DMS 273 treated with DMSO at 0.1 percent for 48 hours (cell line): Measurements from ENCODE around the gene MAGOHB.
A peak's percentile ranks its signal among the peaks of the same experiment; 100 is the strongest.
"Not testable (repeated sequence)": the region's sequence is repeated elsewhere in the genome, so short reads cannot be mapped to it uniquely, and the experiment has no call there.

Source experiments
- DNase-seq: peaks from one replicate; lab custom pipeline; 2025; lab: John Stamatoyannopoulos, UW

MAGOHB gene

DNA sequence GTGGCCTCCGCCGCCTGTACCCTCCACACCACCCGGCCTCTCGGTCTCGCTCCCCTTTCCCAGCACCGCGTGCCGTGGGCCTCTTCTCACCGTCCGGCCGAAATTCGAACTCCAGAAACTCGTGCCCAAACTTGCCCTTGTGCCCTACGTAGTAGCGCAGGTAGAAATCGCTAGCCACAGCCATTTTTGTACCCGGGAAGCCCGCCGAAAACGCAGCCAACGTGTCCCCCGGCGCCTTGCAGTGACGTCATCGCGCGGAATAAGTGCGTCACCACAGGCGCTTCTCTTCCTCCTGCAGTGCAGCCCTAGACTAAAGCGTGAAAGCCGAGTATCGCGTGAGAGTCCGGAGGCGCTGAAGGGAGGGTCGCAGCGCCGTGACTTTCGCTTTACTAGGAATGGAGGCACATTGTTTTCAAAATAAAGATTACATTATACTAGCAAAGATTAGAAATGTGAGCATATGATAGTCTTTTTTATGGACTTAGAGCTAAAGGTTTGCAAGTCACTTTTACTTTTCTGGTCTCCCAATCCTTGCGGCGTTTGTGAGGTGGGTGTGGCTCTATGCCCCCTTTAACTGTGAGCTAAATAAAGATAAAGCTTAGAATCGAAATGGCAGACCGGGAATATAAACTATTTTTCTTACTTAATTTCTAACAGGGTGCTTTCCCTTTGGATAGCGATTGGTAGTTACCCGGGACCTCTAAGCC lies at the start of gene MAGOHB:
TSS of gene MAGOHB (minus strand) at position 261 of the 707 bp plus-strand sequence. CDS start at position 184, 77 bp downstream.
- peak; percentile 71 for DNase-seq

DNA sequence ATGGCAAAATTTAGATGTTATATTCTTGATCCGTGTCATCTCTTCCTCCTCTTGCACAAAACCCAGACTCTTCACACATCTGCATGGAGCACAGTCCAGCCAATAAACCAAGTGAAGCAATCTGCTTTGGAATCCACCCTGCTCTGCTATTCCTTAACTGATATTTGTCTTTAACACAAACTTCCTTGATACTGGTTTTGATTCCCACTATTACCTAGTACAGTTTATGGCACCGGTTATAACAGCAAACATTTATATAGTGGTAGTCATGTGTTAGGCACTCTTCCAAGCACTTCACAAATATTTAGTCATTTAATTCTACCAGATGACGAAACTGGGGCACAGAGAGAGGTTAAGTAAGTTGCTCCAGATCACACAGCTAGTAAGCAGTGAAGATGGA lies 47.9 kb upstream of the MAGOHB start:
- no peak for DNase-seq

DNA sequence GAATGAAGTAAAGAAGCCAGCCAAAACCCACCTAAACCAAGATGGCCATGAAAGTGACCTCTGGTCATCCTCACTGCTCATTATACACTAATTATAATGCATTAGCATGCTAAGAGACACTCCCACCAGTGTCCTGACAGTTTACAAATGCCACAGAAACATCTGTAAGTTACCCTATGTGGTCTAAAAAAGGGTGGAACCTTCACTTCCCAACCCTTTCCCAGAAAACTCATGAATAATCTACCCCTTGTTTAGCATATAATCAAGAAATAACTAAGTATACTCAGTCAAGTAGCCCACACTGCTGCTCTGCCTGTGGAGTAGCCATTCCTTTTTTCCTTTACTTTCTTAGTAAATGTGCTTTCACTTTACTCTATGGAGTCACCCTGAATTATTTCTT lies 40.6 kb upstream of the MAGOHB start:
- DNase-seq, result no peak

DNA sequence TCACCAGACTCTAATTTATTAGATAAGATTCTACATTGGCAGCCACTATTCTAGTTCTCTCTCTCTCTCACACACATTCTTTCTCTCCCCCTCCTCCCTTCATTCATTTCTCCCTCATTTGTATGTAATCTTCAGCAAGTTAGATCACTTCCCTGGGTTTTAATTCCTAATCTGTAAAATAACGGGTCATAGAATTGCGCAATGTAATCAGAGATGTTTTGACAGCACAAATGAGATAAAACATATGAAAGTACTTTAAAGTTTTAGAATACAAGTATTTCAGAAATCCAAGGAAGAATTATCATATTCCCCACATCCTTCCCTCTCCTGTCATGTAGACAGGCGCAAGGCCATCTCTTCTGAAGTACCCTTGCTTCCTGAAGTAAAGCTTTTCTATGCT lies 38.8 kb upstream of the MAGOHB start:
- no peak for DNase-seq

DNA sequence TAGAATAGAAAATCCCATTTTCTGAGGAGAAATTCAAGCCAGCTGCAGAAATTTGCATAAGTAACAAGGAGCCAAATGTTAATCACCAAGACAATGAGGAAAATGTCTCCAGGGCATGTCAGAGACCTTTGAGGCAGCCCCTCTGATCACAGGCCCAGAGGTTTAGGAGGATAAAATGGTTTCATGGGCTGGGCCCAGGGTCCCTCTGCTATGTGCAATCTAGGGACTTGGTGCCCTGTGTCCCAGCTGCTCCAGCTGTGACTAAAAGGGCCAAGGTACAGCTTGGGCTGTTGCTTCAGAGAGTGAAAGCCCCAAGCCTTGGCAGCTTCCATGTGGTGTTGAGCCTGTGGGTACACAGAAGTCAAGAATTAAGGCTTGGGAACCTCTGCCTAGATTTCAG lies 33.2 kb upstream of the MAGOHB start:
- not testable (repeated sequence) for DNase-seq

DNA sequence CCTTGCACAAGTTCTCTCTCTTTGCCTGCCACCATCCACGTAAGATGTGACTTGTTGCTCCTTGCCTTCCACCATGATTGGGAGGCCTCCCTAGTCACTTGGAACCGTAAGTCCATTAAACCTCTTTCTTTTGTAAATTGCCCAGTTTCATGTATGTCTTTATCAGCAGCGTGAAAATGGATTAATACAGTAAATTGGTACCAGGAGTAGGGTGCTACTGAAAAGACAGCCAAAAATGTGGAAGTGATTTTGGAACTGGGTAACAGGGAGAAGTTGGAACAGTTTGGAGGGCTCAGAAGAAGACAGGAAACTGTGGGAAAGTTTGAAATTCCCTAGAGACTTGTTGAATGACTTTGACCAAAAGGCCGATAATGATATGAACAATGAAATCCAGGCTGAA lies 32.5 kb upstream of the MAGOHB start:
- no peak for DNase-seq

DNA sequence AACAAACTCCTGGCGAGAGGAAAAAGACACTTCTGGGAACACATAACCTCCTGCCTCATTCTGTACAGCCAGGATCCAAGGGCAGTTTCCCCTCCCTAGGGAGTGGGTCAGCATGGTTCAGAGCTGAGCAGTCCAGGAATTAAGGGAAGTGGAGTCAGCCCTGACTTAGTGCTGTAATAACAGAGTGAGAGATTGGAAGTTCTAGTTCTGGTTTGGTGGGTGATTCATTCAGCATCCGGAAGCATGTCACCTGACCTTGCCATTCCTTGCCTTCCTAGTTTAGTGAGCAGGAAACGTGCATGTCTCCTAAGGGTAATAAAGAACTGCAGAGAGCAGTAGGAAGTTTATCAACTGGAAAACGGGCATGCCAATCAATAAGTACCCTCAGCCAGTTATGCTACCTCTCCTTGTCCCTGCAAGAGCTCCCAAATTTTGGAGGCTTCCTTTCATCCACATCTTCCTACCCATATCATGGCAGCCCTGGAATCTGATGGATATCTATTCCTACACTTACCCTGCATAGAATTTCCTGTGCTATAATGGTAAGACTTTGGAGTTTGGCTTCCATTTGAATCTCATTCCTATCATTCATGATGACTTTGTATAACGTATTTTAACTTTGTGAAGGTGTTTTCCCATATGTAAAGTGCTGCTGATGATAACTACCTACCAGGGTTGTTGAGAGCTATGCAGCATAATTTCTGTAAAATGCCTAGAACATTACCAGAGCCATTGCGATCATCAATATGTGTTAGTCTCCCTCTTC lies 28.5 kb upstream of the MAGOHB start:
- DNase-seq, result no peak

DNA sequence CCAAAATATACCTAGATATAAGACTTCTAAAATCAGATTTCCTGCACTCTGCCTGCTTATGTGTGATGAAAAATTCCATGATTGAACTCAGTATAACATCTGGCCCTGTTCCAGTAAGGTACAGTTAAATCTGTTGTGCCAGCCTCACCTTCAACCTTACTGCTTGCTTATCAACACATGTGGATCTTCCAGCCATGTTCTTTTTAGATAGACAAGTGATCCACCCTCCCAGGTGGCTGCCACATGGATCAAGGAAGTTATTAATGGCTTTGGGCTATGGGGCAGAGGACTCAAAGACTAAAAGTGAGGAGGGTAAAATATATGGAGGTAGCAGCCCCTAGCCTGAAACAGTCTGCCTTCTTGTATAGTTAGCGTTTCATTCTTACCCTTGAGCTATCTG lies 25.3 kb upstream of the MAGOHB start:
- no peak for DNase-seq

DNA sequence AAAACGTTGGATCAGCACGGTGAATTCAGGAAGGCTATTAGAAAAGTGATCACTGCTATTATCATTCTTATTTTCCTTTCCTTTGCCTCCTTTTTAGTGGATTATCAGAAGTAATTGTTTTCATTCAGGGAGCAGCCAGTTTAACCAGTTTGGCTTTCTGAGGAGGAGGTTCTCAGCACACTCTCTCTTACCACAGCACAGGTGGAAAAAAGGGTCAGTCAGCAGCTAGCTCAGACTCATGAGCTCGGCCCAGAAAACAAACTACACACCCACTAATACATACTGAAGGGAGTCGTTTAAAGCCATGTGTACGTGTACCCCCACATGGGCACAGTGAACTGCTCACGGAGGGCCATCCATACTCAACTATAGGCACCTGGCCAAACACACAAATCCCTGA lies 23.2 kb upstream of the MAGOHB start:
- no peak for DNase-seq

DNA sequence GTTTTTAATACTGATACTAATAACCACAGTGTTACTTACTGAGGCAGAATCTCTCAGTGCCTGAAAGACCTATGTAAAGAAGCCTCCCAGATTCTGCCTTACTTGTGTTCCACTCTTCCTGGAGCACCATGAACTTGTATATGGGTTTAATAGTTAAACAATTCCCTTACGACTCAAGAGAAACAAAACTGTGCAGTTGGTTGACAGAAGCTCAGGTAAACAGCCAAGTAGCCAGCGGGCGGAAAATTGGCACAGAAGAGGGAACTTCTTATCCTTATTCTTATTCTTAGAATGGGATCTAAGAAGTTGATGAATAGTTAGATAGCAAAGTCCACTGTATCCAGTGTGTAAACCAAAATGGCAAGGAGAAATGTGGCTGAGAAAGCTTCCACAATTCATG lies 22.7 kb upstream of the MAGOHB start:
- DNase-seq, result no peak

DNA sequence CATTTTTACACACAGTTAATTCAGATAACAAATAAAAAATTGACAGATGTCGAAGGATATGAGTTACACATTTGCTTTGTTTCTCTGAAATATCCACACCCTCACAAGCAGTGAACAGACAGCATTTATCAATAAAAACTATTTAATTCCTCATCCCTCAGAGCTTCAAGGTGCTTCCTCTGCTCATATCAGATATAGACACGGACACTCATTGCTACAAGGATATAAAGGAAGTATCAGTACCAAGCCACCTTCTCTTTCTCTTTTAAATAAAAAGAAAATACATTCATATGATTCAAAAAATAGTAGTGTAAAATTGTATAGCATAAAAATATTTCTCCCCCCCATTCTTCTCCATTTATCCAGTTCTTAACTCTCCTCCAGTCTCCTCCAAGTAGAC lies 21.9 kb upstream of the MAGOHB start:
- no peak for DNase-seq

DNA sequence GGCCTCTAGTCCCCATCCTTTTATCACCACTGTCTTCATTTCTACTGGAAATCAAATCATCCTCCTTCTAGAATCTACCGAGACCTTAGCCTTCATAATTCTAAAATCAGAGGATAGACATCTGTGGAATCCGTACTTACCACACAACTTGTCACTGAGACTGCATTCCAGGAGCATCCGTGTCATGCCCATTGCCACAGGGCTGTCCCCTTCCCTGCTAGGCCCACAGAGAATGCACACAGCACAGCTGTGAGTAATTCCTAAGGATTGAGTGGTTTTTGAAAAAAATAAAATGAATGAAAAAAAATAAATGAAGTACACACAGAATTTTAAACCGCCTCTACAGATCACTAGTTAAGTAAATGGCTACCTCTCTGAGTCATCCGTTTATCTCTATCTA lies 21.0 kb upstream of the MAGOHB start:
- DNase-seq, result no peak

DNA sequence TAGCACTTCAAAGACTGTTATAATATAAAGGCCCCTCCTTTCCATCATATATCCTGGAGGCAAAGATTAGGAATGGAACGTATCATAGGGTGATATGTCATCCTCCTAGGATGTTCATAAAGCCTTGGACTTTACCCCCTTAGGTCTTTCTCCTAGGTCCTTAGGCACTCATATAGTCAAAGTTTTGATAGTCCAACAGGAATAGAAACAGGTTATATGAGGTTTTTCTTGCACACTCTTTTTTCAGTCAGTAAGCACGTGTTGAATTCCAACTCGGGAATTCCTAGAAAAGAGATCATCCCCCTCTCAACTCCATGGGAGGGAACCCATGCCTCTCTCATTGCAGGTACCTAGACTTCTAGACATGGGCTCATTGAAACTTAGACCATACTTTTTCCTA lies 20.1 kb upstream of the MAGOHB start:
- no peak for DNase-seq

DNA sequence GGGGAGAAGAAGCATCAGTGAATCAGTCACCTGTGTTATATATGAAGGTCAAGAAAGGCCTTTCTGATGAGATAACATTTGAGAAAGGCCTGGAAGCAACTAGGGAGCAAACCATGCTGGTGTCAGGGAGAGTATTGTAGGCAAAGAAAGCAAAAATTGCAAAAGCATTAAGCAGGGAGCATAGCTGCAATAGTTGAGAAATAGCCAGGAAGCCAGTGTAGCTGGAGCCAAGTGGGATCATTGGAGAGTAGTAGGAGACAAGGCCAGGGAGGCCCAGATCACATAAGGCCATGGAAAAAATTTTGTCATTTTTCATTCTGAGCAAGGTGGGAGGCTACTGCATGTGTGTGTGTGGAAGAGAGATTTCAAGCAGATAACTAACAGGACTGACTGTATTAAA lies 18.8 kb upstream of the MAGOHB start:
- DNase-seq, result no peak

DNA sequence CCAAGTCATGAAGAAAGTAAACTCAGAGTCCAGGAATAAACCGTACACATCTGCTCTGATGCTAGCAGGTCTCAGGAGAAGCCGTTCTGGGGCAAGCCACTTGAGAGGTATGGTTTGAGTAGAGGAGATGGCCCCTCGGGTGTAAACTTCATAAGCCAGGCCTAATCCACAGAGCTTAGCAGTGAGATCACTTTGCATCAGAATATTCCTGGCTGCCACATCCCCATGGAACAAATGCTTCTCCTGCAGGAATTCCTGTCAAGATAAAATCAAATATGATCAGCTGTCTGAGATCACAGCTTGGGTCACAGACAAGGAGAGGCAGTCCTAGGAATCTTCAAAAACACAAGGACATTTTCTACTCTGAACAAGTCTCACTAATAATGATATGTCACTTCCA lies 11.2 kb upstream of the MAGOHB start:
- DNase-seq, result no peak

DNA sequence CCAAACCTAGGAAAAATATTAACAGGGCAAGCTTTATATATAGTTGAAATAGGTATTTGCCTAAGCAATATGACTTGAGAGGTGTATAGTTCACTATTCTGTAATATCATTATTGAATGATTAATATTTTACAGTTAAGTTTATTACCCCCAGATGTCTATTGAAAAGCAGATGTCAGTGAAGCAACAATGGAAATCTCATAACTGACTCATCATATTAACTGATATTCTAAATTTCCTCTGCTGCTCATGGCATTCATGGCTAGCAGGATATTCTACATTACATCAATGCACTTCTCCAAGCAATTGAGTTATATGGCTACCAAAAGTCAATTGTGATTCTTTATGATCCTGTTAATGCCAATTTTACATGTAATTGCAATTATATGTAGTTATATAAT lies 9.7 kb upstream of the MAGOHB start:
- no peak for DNase-seq

DNA sequence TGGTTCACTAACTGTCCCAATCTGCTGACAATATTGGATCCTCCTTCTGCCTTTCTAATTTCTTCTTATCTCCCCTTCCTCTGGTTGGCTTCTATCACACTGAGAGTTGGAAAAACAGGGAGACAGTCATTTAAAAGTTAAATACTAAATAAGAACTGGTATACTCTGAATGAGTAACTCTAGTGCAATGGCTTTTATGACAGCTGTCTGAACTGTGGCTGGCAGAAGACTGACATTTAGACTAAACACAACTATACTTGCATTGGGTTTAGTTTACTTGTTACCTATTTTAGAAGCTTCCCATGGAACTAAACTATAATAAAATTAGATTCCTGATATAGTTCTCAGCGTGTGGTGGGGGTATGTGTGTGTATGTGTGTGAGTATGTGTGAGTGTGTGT lies 7.9 kb upstream of the MAGOHB start:
- no peak for DNase-seq

DNA sequence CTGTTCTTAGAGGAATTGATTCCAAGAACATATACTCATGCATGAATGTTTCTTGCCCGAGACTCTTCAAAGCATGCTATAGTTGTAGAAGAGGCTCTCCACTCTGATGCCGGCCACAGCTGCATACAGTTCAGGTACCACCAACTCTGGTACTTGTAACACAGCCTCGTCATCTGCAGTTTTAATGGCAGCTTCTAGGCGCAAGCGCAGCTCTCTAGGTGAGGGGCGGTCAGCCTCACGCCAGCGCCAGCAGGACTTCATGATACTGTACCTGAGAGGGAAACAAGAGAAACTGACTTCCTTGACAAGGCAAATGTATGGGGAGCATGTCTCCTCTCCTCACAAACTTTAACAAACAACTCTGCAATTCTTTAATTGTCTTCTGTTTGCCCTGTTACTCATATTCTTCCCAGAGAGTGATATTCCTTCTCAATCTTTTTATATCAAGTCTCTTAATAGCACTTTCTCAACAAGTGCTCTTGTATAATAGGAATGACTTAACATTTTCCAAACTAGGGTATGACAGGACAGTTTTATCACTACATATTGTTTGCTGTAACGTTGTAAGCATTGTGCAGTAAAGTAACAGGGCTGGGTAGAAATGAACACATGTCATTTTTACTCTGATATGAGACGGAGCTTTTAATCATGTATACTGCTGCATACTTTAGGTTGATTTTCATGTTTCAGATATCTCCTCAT lies 6.8 kb upstream of the MAGOHB start:
- DNase-seq, result no peak

DNA sequence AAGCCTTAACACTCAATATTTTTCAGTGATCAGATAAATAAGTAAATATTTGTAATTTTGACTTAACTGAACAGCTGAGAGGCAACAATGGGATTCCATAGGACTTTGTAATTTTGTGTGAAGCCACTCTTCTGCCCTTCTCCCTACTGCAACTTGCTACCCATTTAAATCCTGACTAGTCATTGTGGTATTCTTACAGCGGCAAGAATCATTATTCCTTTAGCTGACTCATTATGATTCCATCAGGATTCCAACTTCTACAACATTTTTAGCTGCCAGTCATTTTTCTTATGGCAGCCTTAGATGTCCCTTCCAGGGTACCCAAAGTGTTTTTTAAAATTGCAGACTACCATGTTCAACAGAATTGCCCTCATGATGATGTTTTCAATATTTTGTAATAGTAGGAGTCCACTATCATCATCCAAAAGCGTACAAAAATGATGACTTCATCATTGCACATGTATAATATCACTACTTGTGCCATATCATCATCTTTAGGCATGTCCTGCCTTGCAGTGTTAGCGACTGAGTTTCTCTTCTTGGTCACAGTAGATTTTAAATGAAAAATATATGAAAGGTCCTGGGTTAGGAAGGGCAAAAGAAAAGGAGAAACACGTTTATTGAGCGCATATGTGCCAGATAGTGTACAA lies 5.1 kb upstream of the MAGOHB start:
- no peak for DNase-seq

DNA sequence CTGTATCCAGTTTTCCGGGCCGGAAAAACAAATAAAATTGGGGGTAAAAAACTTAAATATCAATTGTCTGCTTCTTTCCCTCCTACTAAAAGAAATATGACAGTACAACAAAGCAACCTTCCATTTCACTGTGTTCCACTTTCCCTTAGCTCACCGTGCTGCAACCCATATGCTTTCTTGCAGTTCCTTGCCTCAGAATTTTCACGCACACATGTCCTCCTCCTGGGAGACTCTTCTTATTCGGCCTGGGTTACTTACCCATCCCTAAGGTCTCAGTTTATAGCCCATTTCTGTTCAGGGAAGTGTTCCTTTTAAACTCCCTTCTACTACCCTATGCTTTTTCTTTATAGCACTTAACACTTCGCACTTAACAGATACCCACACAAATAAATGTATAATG lies 4.5 kb upstream of the MAGOHB start:
- no peak for DNase-seq

DNA sequence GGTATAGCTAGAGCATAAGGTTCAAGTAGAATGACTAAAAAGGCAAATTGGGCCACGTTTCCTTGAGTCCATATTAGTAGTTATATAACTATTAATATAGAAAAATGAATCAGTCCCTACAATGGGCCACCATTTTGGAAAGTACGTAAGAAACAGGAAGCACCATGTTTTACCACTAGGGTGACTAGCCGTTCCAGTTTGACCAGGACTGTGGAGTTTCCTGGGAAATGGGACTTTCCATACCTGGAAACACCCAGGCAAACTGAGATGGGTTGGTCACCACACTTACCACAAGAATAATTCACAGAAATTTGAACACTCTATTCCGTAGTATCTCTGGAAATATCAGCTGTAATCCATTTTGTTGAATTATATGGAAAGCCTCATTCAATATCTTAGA lies 2.1 kb upstream of the MAGOHB start:
- no peak for DNase-seq

DNA sequence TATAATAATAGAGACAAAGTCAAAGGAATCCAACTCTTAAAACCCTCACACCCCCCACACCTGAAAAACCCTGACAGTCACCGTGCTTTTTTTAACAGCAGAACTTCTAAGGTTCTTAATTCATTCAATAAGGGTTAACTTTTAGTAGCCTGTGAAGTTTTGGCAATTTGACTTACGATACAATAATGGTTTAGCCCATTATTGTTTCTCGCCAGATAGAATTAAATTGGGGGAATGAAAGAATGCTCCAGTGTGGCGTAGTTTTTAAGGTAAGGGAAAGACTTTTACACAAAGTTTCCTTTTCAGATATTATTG lies 604 bp upstream of the MAGOHB start:
- DNase-seq, result no peak

DNA sequence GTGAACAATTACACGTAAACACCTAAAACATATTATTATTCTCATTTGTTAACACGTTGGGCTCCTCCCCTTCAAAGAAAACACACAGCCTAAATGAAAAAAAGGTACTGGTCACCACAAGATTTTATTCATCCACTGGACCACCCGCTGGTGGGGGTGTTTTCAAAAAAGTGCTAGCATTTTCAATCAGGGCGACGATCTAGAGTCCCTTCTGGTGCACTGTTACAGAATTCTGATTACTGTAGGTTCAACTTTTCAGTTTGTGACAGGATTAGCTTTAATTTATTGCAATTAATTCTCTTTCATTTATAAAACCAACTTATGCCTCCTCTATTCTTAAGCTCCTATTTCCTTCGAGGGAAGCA lies 443 bp downstream of the MAGOHB start:
- DNase-seq, result no peak
